ENCODE measurements around the gene LCE1F.

- TF ChIP-seq AGO2 (optimal IDR thresholded peaks at IDR 0.05; ENCODE audit: low read depth, low read length) (no peak), ZNF317 (CRISPR knock-in tag; IDR thresholded peaks at IDR 0.05) (no peak), CENPBD1 (CRISPR knock-in tag; IDR thresholded peaks at IDR 0.05; ENCODE audit: borderline replicate concordance, low read depth) (no peak), POLR2A (IDR thresholded peaks at IDR 0.05; ENCODE audit: insufficient read depth in 1 of 2, low read depth in 2 of 2, low read length in 2 of 2) (no peak), KDM1A (CRISPR knock-in tag; IDR thresholded peaks at IDR 0.05) (no peak), ZFP91 (CRISPR knock-in tag; IDR thresholded peaks at IDR 0.05; ENCODE audit: borderline replicate concordance) (no peak), MAZ (IDR thresholded peaks at IDR 0.05; ENCODE audit: borderline replicate concordance, low read depth, low read length) (no peak), MAZ (CRISPR knock-in tag; IDR thresholded peaks at IDR 0.05; ENCODE audit: low read depth) (no peak), SP140L (CRISPR knock-in tag; IDR thresholded peaks at IDR 0.05; ENCODE audit: borderline replicate concordance) (no peak), CTCF (CRISPR knock-in tag; IDR thresholded peaks at IDR 0.05) (no peak), JDP2 (CRISPR knock-in tag; IDR thresholded peaks at IDR 0.05; ENCODE audit: borderline replicate concordance) (no peak), ZNF329 (CRISPR knock-in tag; IDR thresholded peaks at IDR 0.05; ENCODE audit: low read depth) (no peak), MXI1 (IDR thresholded peaks at IDR 0.05; ENCODE audit: borderline replicate concordance, low read depth, low read length) (no peak), MAX (IDR thresholded peaks at IDR 0.05) (no peak)
These were observed 49.7 kb upstream of the LCE1F start for GRCh38 chr1:152725261-152725660.

Measured in HepG2 (cell line).